ENCODE results near the gene SLC48A1. TPM values are rescaled to one million over a fixed set of nuclear protein-coding genes. Genes with fewer than 3 reads are reported as not detected.

Gene SLC48A1
- polyA plus RNA-seq, result 10 to 100 TPM; 17.7 to 20.6 TPM

DNA sequence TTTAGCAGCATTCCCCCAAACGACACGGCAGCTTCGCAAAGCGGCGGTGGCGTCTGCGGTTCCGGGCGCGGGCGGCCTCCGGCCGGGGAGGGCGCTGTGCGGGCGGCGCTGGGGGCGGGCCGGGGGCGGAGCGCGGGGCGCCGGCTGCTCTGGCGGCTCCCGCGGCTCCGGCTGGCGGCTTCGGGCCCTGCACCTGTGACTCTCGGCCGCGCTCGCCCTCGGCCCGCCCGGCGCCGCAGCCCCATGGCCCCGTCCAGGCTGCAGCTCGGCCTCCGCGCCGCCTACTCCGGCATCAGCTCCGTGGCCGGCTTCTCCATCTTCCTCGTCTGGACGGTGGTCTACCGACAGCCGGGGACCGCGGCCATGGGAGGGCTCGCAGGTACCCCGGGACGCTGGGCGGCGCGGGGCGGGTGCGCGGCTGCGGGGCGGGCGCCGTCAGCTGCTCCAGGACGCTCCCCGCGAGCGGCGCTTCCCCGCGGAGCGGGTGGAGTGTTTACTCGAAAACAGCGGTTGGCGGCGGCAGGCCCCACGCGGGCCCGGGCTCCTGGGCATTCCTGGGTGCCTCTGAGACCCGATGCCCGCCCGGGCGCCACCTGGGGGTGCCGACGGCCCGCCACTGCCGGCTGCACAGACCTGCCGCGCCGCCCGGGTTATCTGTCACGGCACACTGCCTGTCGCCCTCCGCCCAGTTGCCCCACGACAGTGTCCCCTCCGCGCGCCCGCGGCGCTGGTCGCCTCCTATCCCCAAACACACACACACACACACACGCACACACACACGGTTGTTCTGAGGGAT lies at the start of gene SLC48A1:
Gene SLC48A1 (plus strand): TSS at position 177 of the 796 bp plus-strand sequence. CDS start 67 bp downstream, at position 244.
- WGBS, 2 donors, result 0 to 1% methylated on average over 90 to 106 of the region's 106 CpGs
- Histone ChIP-seq H3K4me1 (ENCODE audit: control insufficient read depth in 2 of 2, insufficient read depth in 2 of 2, low read length in 1 of 2) (peaks cover 9 to 23% of the 10 kb centered on the region in 2 donors), H3K27me3 (ENCODE audit: control insufficient read depth in 1 of 2, insufficient read depth in 2 of 2, low read length in 2 of 2) (no peaks in the 10 kb centered on the region), H3K4me3 (ENCODE audit: low read depth in 1 of 2, low read length in 2 of 2) (peak within 1 kb of the TSS; percentile 70 to 82), H3K36me3 (ENCODE audit: control insufficient read depth in 2 of 2, insufficient read depth in 2 of 2, low read length in 1 of 2) (no peaks in the 10 kb centered on the region), H3K27ac (ENCODE audit: low read depth in 2 of 2, low read length in 1 of 2) (peak within 1 kb of the TSS; percentile 82 to 84), H3K9me3 (ENCODE audit: control insufficient read depth in 2 of 2, insufficient read depth in 1 of 2, low read depth in 1 of 2, low read length in 1 of 2) (no peaks in the 10 kb centered on the region)

DNA sequence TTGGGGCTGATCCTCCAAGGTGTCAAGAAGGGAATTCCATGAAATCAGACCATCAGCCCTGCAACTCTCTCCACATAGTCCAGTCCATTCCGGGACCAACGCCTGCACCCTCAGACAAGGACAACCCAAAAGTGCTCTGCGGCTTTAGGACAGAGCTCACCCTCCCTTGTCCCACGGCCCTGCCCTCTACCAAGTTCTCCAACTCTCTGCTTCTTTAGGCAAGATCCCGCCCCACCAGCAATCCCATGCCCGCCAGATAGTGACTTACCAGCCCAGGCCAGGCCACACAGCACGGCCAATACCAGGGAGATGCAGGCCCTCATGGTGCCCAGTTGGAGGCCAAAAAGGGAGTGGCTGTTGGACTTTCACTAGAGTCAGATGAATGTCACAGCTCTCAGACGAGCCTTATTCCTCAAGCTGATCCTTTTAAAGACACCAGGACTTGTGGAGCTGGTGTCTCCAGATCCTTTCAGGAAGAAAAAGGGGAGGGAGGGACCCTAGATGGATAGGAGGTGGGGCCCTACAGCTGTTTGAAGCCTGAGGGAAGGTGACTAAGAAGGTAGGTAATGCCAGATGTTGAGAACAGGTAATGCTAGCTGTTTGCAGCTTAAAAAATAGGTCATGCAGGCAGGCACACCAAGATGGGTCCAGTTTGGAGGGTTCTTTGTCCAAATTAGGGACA lies 47.8 kb upstream of the SLC48A1 start, which contains the start of gene ENDOU:
Gene ENDOU (minus strand): TSS at position 400 of the 682 bp plus-strand sequence. CDS start 77 bp downstream, at position 323.
- WGBS, 2 donors, result 85 to 86% methylated on average over 8 of the region's 8 CpGs
- peaks cover 3 to 17% of the 10 kb centered on the region in 2 donors for H3K4me1 ChIP-seq (ENCODE audit: control insufficient read depth in 2 of 2, insufficient read depth in 2 of 2, low read length in 1 of 2)
- no peaks in the 10 kb centered on the region for H3K36me3 ChIP-seq (ENCODE audit: control insufficient read depth in 2 of 2, insufficient read depth in 2 of 2, low read length in 1 of 2)
- no peaks in the 10 kb centered on the region for H3K27me3 ChIP-seq (ENCODE audit: control insufficient read depth in 1 of 2, insufficient read depth in 2 of 2, low read length in 2 of 2)
- H3K4me3 ChIP-seq (ENCODE audit: low read depth in 1 of 2, low read length in 2 of 2), result peak within 1 kb of the TSS; percentile 43 to 53
- peak within 1 kb of the TSS; percentile 73 to 94 for H3K27ac ChIP-seq (ENCODE audit: low read depth in 2 of 2, low read length in 1 of 2)
- no peaks in the 10 kb centered on the region for H3K9me3 ChIP-seq (ENCODE audit: control insufficient read depth in 2 of 2, insufficient read depth in 1 of 2, low read depth in 1 of 2, low read length in 1 of 2)

DNA sequence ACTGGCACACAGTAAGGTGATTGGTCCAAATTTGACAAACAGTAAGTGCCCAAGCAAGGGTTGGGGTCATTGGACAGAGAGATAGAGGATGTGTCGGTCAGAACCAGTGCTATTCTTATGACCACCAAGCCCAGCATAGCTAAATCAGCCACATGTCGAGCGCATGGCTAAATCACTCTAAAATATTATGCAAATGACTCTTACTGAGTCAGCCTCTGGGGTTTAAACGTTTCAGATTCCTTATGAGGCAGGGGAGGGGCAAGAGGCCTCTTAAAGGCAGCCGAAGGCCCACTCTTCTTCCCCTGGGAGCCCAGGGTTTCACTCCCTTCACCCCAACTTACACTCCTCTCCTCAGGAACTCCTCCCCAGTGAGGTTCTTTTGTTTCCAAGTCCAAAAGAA lies 47.1 kb upstream of the SLC48A1 start:
- WGBS, 2 donors, result 46 to 54% methylated on average over 5 of the region's 5 CpGs
- H3K4me3 ChIP-seq (ENCODE audit: low read depth in 1 of 2, low read length in 2 of 2), result no peak overlapping the region
- H3K4me1 ChIP-seq (ENCODE audit: control insufficient read depth in 2 of 2, insufficient read depth in 2 of 2, low read length in 1 of 2), result peaks cover 3 to 17% of the 10 kb centered on the region in 2 donors
- H3K27ac ChIP-seq (ENCODE audit: low read depth in 2 of 2, low read length in 1 of 2), result peak overlapping the region; percentile 73 to 90
- H3K36me3 ChIP-seq (ENCODE audit: control insufficient read depth in 2 of 2, insufficient read depth in 2 of 2, low read length in 1 of 2), result no peaks in the 10 kb centered on the region
- H3K27me3 ChIP-seq (ENCODE audit: control insufficient read depth in 1 of 2, insufficient read depth in 2 of 2, low read length in 2 of 2), result no peaks in the 10 kb centered on the region
- H3K9me3 ChIP-seq (ENCODE audit: control insufficient read depth in 2 of 2, insufficient read depth in 1 of 2, low read depth in 1 of 2, low read length in 1 of 2), result no peaks in the 10 kb centered on the region

DNA sequence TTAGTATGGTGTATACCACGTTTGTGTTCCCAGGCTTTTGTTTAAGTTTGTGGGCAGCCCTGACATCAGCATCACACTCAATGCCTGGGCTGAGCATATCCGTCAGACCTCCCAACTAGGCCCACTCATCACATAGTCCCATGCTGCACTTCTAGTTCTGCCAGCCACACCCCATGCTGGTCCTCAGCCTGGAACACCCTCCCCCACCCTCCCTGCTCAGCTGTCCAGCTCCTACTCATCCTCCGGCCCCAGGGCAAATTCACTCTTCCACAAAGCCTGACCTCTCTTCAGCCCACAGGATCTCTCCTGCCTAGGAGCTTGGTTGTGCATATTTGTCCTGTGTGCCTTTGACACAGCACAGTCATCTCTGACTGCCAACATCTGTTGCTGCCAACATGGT lies 43.8 kb upstream of the SLC48A1 start:
- Histone ChIP-seq H3K4me3 (ENCODE audit: low read depth in 1 of 2, low read length in 2 of 2) (no peak overlapping the region), H3K4me1 (ENCODE audit: control insufficient read depth in 2 of 2, insufficient read depth in 2 of 2, low read length in 1 of 2) (peaks cover 3 to 17% of the 10 kb centered on the region in 2 donors), H3K27ac (ENCODE audit: low read depth in 2 of 2, low read length in 1 of 2) (no peak overlapping the region), H3K36me3 (ENCODE audit: control insufficient read depth in 2 of 2, insufficient read depth in 2 of 2, low read length in 1 of 2) (no peaks in the 10 kb centered on the region), H3K9me3 (ENCODE audit: control insufficient read depth in 2 of 2, insufficient read depth in 1 of 2, low read depth in 1 of 2, low read length in 1 of 2) (no peaks in the 10 kb centered on the region), H3K27me3 (ENCODE audit: control insufficient read depth in 1 of 2, insufficient read depth in 2 of 2, low read length in 2 of 2) (no peaks in the 10 kb centered on the region)
- WGBS, 2 donors, result 56 to 57% methylated on average over 3 of the region's 3 CpGs

DNA sequence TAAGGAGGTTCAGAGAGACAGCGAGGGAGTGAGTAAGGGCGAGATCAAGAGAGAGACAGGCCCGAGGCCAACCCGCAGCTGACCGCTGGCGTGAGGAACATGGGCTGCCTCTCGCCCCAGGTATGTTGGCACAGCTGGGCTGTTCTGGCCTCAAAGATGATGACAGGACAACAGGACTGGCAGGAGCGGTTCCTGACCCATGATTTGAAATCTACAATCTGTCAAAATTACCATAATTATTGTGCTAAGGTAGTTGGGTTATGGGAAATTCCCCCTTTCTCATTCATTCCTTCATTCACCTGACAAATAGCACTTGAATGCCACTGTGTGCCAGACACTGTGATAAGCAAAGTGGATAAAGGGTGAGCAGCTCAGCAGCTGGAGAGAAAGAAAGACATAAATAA lies 42.7 kb upstream of the SLC48A1 start:
- Histone ChIP-seq H3K36me3 (ENCODE audit: control insufficient read depth in 2 of 2, insufficient read depth in 2 of 2, low read length in 1 of 2) (no peaks in the 10 kb centered on the region), H3K4me1 (ENCODE audit: control insufficient read depth in 2 of 2, insufficient read depth in 2 of 2, low read length in 1 of 2) (peaks cover 10 to 25% of the 10 kb centered on the region in 2 donors), H3K27me3 (ENCODE audit: control insufficient read depth in 1 of 2, insufficient read depth in 2 of 2, low read length in 2 of 2) (no peaks in the 10 kb centered on the region), H3K9me3 (ENCODE audit: control insufficient read depth in 2 of 2, insufficient read depth in 1 of 2, low read depth in 1 of 2, low read length in 1 of 2) (no peaks in the 10 kb centered on the region), H3K4me3 (ENCODE audit: low read depth in 1 of 2, low read length in 2 of 2) (no peak overlapping the region), H3K27ac (ENCODE audit: low read depth in 2 of 2, low read length in 1 of 2) (no peak overlapping the region)
- 67% methylated on average over 8 of the region's 8 CpGs for WGBS, 2 donors

DNA sequence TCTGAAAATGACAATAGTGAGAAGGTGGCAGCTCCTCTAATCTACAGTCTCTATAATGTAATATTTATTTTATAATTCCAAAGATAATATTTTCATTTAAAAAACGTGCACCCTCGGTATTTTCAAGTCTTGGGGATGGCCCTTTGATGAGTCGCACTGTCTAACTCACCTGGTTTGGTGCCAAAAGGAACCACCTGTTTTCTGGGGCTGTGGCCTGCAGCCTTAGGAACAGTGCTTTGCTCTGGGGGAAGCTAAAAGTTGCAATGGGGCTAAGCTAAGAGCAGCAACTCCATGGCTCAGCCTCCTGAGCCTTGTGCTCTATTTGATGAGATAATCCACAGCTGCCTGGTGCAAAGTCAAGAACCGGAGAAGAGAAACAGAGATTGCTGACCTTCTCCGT lies 41.3 kb upstream of the SLC48A1 start:
- H3K4me1 ChIP-seq (ENCODE audit: control insufficient read depth in 2 of 2, insufficient read depth in 2 of 2, low read length in 1 of 2), result peaks cover 12 to 35% of the 10 kb centered on the region in 2 donors
- H3K9me3 ChIP-seq (ENCODE audit: control insufficient read depth in 2 of 2, insufficient read depth in 1 of 2, low read depth in 1 of 2, low read length in 1 of 2), result no peaks in the 10 kb centered on the region
- H3K27me3 ChIP-seq (ENCODE audit: control insufficient read depth in 1 of 2, insufficient read depth in 2 of 2, low read length in 2 of 2), result no peaks in the 10 kb centered on the region
- H3K27ac ChIP-seq (ENCODE audit: low read depth in 2 of 2, low read length in 1 of 2), result no peak overlapping the region
- H3K36me3 ChIP-seq (ENCODE audit: control insufficient read depth in 2 of 2, insufficient read depth in 2 of 2, low read length in 1 of 2), result no peaks in the 10 kb centered on the region
- 61 to 62% methylated on average over 5 of the region's 5 CpGs for WGBS, 2 donors
- no peak overlapping the region for H3K4me3 ChIP-seq (ENCODE audit: low read depth in 1 of 2, low read length in 2 of 2)

DNA sequence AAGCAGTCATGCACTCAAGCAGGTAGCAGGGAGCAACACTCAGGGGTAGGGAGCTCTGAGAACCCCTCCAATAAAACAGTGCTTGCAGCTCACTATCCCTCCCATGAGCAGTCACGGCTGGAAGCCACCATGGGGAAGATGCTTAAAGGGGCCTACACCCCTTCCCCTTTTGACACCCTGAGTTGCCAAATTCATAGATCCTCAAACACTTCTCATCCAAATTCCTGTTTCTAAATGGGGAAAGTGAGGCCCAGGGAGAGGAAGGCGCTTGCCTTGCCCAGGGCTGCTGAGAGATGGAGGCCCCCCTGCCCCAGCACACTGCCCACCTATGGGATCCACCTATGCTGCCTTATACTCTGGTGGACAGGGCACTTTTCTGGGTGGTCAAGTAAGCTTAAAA lies 40.5 kb upstream of the SLC48A1 start:
- H3K4me3 ChIP-seq (ENCODE audit: low read depth in 1 of 2, low read length in 2 of 2), result no peak overlapping the region
- 79 to 85% methylated on average over 2 of the region's 2 CpGs for WGBS, 2 donors
- H3K36me3 ChIP-seq (ENCODE audit: control insufficient read depth in 2 of 2, insufficient read depth in 2 of 2, low read length in 1 of 2), result no peaks in the 10 kb centered on the region
- H3K4me1 ChIP-seq (ENCODE audit: control insufficient read depth in 2 of 2, insufficient read depth in 2 of 2, low read length in 1 of 2), result peaks cover 12 to 33% of the 10 kb centered on the region in 2 donors
- H3K27ac ChIP-seq (ENCODE audit: low read depth in 2 of 2, low read length in 1 of 2), result no peak overlapping the region
- H3K27me3 ChIP-seq (ENCODE audit: control insufficient read depth in 1 of 2, insufficient read depth in 2 of 2, low read length in 2 of 2), result no peaks in the 10 kb centered on the region
- H3K9me3 ChIP-seq (ENCODE audit: control insufficient read depth in 2 of 2, insufficient read depth in 1 of 2, low read depth in 1 of 2, low read length in 1 of 2), result no peaks in the 10 kb centered on the region

DNA sequence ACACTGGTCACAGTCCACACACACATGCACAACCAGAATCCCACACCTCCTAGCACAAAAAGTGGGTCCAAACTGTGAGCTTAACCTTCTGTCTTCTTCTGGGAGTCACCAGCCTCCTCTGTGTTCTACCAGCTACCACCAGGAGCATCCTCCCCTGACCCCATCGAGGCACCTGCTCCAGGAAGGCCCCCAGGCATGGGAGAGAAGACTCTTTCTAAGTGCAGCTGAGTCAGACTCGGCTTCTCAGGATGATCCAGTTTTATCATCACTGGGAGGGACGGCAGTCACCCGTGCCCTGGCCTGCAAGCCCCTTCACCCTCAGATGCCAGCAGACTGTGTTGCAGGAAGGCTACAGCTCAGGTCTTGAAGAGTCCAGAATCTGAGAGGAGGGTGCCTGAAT lies 39.9 kb upstream of the SLC48A1 start:
- no peak overlapping the region for H3K4me3 ChIP-seq (ENCODE audit: low read depth in 1 of 2, low read length in 2 of 2)
- 54 to 61% methylated on average over 4 of the region's 4 CpGs for WGBS, 2 donors
- H3K9me3 ChIP-seq (ENCODE audit: control insufficient read depth in 2 of 2, insufficient read depth in 1 of 2, low read depth in 1 of 2, low read length in 1 of 2), result no peaks in the 10 kb centered on the region
- peak overlapping the region in 1 of 2 donors; percentile 48 for H3K27ac ChIP-seq (ENCODE audit: low read depth in 2 of 2, low read length in 1 of 2)
- H3K27me3 ChIP-seq (ENCODE audit: control insufficient read depth in 1 of 2, insufficient read depth in 2 of 2, low read length in 2 of 2), result no peaks in the 10 kb centered on the region
- H3K36me3 ChIP-seq (ENCODE audit: control insufficient read depth in 2 of 2, insufficient read depth in 2 of 2, low read length in 1 of 2), result no peaks in the 10 kb centered on the region
- H3K4me1 ChIP-seq (ENCODE audit: control insufficient read depth in 2 of 2, insufficient read depth in 2 of 2, low read length in 1 of 2), result peaks cover 15 to 33% of the 10 kb centered on the region in 2 donors

DNA sequence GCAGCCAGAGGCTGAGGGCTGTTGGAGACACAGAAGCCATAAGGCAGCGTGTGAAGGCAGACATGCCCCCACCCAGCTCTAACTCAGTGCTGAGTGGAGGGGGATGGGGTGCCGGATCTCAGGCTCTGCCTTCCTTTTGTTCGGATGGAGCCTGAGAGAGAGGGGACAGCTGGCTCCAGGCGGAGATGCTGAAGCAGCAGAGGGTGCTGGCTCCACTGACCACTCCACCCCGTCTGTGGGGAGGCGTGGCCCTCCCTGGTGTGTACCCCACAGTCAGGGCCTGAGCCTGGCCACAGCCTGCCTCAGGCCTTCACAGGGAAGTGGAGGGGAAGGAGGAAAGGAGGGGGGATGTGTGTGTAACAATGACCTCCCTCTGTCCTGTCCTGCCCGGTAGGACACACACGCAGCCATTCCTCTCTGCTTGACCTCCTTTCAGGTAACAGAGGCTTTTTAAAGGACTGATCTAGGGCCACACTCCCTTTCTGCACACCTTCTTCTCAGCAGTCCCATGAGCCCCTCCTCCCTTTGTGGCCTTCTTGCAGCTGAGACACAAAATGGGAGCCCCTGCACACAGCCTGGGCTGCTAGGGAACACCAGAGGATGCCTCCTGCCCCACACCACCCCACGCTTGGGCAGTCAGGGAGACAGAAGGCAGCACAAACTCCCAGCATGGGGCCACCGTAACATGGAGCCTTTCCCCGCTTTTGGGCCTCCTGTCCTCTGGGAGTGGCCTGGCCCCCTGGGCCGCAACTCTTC lies 38.1 kb upstream of the SLC48A1 start:
- H3K27me3 ChIP-seq (ENCODE audit: control insufficient read depth in 1 of 2, insufficient read depth in 2 of 2, low read length in 2 of 2), result no peaks in the 10 kb centered on the region
- no peaks in the 10 kb centered on the region for H3K36me3 ChIP-seq (ENCODE audit: control insufficient read depth in 2 of 2, insufficient read depth in 2 of 2, low read length in 1 of 2)
- 76 to 77% methylated on average over 12 of the region's 12 CpGs for WGBS, 2 donors
- peak overlapping the region; percentile 9 to 74 for H3K27ac ChIP-seq (ENCODE audit: low read depth in 2 of 2, low read length in 1 of 2)
- peaks cover 17 to 28% of the 10 kb centered on the region in 2 donors for H3K4me1 ChIP-seq (ENCODE audit: control insufficient read depth in 2 of 2, insufficient read depth in 2 of 2, low read length in 1 of 2)
- no peaks in the 10 kb centered on the region for H3K9me3 ChIP-seq (ENCODE audit: control insufficient read depth in 2 of 2, insufficient read depth in 1 of 2, low read depth in 1 of 2, low read length in 1 of 2)
- no peak overlapping the region for H3K4me3 ChIP-seq (ENCODE audit: low read depth in 1 of 2, low read length in 2 of 2)
